Measurements from ENCODE around the gene ATP6V1B1.

Gene ATP6V1B1

GRCh38 chr2:71000780-71001591 lies 65.3 kb downstream of the ATP6V1B1 start:
- no peaks in the 10 kb centered on the region for H3K9me3 ChIP-seq (ENCODE audit: insufficient read depth, low read depth, low read length)
- no peaks in the 10 kb centered on the region for H3K36me3 ChIP-seq (ENCODE audit: insufficient read depth, low read length)
- H3F3A ChIP-seq (ENCODE audit: low read depth) = no peaks in the 10 kb centered on the region
- peaks cover 14% of the 10 kb centered on the region for H3K4me1 ChIP-seq (ENCODE audit: insufficient read depth, low read length, poor library complexity, severe bottlenecking)
- H4K20me1 ChIP-seq (ENCODE audit: insufficient read depth, low read length, poor library complexity, severe bottlenecking) = no peaks in the 10 kb centered on the region
- H3K9ac ChIP-seq (ENCODE audit: low read depth, low read length, poor library complexity, severe bottlenecking) = peak overlapping the region; percentile 59
- TF ChIP-seq EZH2phosphoT487 (IDR thresholded peaks at IDR 0.05; ENCODE audit: borderline replicate concordance) (no peak), CTCF (conservative IDR thresholded peaks at IDR 0.05; ENCODE audit: low read length) (peak; percentile 90)
- peak overlapping the region; percentile 64 for H3K4me2 ChIP-seq (ENCODE audit: low read depth, low read length, poor library complexity, severe bottlenecking)
- no peaks in the 10 kb centered on the region for H3K79me2 ChIP-seq (ENCODE audit: insufficient read depth, low read length)
- H3K9me2 ChIP-seq (replicated peaks; ENCODE audit: low read depth, low read length) = no peaks in the 10 kb centered on the region
- H3K27me3 ChIP-seq (ENCODE audit: insufficient read depth, low read length, poor library complexity, severe bottlenecking) = no peaks in the 10 kb centered on the region
- H3K4me3 ChIP-seq (ENCODE audit: low read length, poor library complexity, severe bottlenecking) = peak overlapping the region; percentile 71
- peak overlapping the region; percentile 85 for H2AFZ ChIP-seq (ENCODE audit: low read length)

DNA sequence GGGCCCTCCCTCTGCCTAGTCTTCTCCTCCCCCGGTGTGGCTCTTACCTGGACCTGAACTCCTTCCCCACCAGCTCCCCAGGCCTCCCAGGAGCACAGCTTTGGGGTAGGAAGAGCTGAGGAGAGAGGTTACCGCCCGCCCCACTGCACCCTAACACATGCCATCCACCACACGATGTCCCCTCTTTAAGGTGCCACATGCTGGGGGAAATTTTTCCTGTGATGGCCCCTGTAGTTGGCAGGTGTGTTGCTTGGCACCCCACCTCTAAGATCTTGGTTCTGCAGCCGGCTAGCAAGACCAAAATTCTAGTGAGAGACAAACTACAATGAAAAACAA lies 65.9 kb downstream of the ATP6V1B1 start:
- no peaks in the 10 kb centered on the region for H3K9me2 ChIP-seq (replicated peaks; ENCODE audit: low read depth, low read length)
- no peaks in the 10 kb centered on the region for H3K79me2 ChIP-seq (ENCODE audit: insufficient read depth, low read length)
- H3K9ac ChIP-seq (ENCODE audit: low read depth, low read length, poor library complexity, severe bottlenecking) = peak overlapping the region; percentile 59
- no peaks in the 10 kb centered on the region for H4K20me1 ChIP-seq (ENCODE audit: insufficient read depth, low read length, poor library complexity, severe bottlenecking)
- peak overlapping the region; percentile 64 for H3K4me2 ChIP-seq (ENCODE audit: low read depth, low read length, poor library complexity, severe bottlenecking)
- no peaks in the 10 kb centered on the region for H3F3A ChIP-seq (ENCODE audit: low read depth)
- no peaks in the 10 kb centered on the region for H3K27me3 ChIP-seq (ENCODE audit: insufficient read depth, low read length, poor library complexity, severe bottlenecking)
- H3K9me3 ChIP-seq (ENCODE audit: insufficient read depth, low read depth, low read length) = no peaks in the 10 kb centered on the region
- peaks cover 14% of the 10 kb centered on the region for H3K4me1 ChIP-seq (ENCODE audit: insufficient read depth, low read length, poor library complexity, severe bottlenecking)
- no peak overlapping the region for H3K4me3 ChIP-seq (ENCODE audit: low read length, poor library complexity, severe bottlenecking)
- no peaks in the 10 kb centered on the region for H3K36me3 ChIP-seq (ENCODE audit: insufficient read depth, low read length)
- peak overlapping the region; percentile 85 for H2AFZ ChIP-seq (ENCODE audit: low read length)
- TF ChIP-seq EZH2phosphoT487 (IDR thresholded peaks at IDR 0.05; ENCODE audit: borderline replicate concordance) = no peak
- TF ChIP-seq CTCF (conservative IDR thresholded peaks at IDR 0.05; ENCODE audit: low read length) = no peak

DNA sequence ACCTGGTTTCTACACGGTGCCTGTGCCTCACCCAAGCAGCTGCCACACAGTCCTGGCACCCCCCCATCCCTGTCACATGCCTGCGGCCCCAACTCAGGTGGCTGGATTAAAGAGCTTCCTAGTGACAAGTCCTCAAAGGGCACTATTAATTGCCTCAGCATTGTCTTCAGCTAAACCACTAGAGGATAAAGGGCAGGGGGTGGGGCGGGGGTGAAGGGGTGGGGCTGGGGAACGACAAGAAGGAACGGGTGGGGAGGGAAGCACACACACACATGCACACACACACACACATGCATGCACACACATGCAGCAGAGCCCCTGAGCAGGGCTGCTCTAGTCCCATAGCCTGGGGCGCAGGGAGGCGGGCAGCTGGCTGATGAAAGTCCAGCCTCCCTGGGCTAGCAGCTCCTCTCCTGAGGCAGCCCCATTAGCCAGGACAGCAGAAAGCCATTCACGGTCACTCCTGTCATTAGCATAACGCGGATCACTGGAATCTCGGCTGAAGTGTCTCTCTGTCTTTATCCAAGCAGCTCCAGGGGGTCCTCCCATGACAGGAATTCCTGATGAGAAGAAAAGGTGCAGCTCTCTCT lies 66.4 kb downstream of the ATP6V1B1 start:
- no peak overlapping the region for H3K9ac ChIP-seq (ENCODE audit: low read depth, low read length, poor library complexity, severe bottlenecking)
- 0 out of 2 replicates have a peak overlapping the region, but pooled peaks have one; percentile 85 for H2AFZ ChIP-seq (ENCODE audit: low read length)
- H4K20me1 ChIP-seq (ENCODE audit: insufficient read depth, low read length, poor library complexity, severe bottlenecking) = no peaks in the 10 kb centered on the region
- H3K4me3 ChIP-seq (ENCODE audit: low read length, poor library complexity, severe bottlenecking) = no peak overlapping the region
- peaks cover 14% of the 10 kb centered on the region for H3K4me1 ChIP-seq (ENCODE audit: insufficient read depth, low read length, poor library complexity, severe bottlenecking)
- no peak for TF ChIP-seq EZH2phosphoT487 (IDR thresholded peaks at IDR 0.05; ENCODE audit: borderline replicate concordance)
- TF ChIP-seq CTCF (conservative IDR thresholded peaks at IDR 0.05; ENCODE audit: low read length) = no peak
- no peak overlapping the region for H3K4me2 ChIP-seq (ENCODE audit: low read depth, low read length, poor library complexity, severe bottlenecking)
- no peaks in the 10 kb centered on the region for H3K79me2 ChIP-seq (ENCODE audit: insufficient read depth, low read length)
- H3K9me3 ChIP-seq (ENCODE audit: insufficient read depth, low read depth, low read length) = no peaks in the 10 kb centered on the region
- no peaks in the 10 kb centered on the region for H3F3A ChIP-seq (ENCODE audit: low read depth)
- no peaks in the 10 kb centered on the region for H3K27me3 ChIP-seq (ENCODE audit: insufficient read depth, low read length, poor library complexity, severe bottlenecking)
- H3K9me2 ChIP-seq (replicated peaks; ENCODE audit: low read depth, low read length) = no peaks in the 10 kb centered on the region
- H3K36me3 ChIP-seq (ENCODE audit: insufficient read depth, low read length) = no peaks in the 10 kb centered on the region

All from Loucy (cell line).